Glutamatergic neuron (in vitro differentiated cells): ENCODE results near the gene FBXW8. TPM values are rescaled to one million over a fixed set of nuclear protein-coding genes. Genes with fewer than 3 reads are reported as not detected.

ENCODE experiments used
- DNase-seq: peaks from one replicate; pipeline ENCODE4 v3.0.0; 2022
- H3K27ac Mint-ChIP-seq: one replicate; pipeline ENCODE4 v1.8.0; 2020; ENCODE audit warnings: mild to moderate bottlenecking, mixed read lengths, inconsistent platforms; ENCODE audit not compliant: unreplicated experiment
- H3K27me3 Mint-ChIP-seq: one replicate; pipeline ENCODE4 v1.8.0; 2020; ENCODE audit warnings: mild to moderate bottlenecking, moderate library complexity, mixed read lengths, inconsistent platforms; ENCODE audit not compliant: unreplicated experiment
- H3K36me3 Mint-ChIP-seq: one replicate; pipeline ENCODE4 v1.8.0; 2020; ENCODE audit warnings: mild to moderate bottlenecking, mixed read lengths, inconsistent platforms; ENCODE audit not compliant: unreplicated experiment
- H3K4me1 Mint-ChIP-seq: one replicate; pipeline ENCODE4 v1.8.0; 2020; ENCODE audit warnings: mild to moderate bottlenecking, low read depth, mixed read lengths, inconsistent platforms; ENCODE audit not compliant: unreplicated experiment
- H3K4me3 Mint-ChIP-seq: one replicate; pipeline ENCODE4 v1.8.0; 2020; ENCODE audit warnings: mild to moderate bottlenecking, mixed read lengths, inconsistent platforms; ENCODE audit not compliant: unreplicated experiment
- H3K9me3 Mint-ChIP-seq: one replicate; pipeline ENCODE4 v1.8.0; 2020; ENCODE audit warnings: mild to moderate bottlenecking, moderate library complexity, mixed read lengths, inconsistent platforms; ENCODE audit not compliant: unreplicated experiment
- CTCF ChIP-seq: fragments of 200-600 bp; sonication (generic); IDR thresholded peaks from one replicate; pipeline ENCODE4 v1.5.0; 2021; ENCODE audit not compliant: partially characterized antibody, unreplicated experiment
- total RNA-seq: library from RNA; stranded (reverse); fragmentation: NEBNext Ultra II Directional; extraction: Animal tissue kit (Norgen Biotek cat#: 25700); gene quantifications from one replicate; pipeline ENCODE4 v1.2.1, GENCODE V29; 2021; ENCODE audit not compliant: unreplicated experiment

Gene FBXW8
- total RNA-seq, 1 donor from 2014 or later, result 16.2 TPM

GRCh38 chr12:116892349-116893140 lies 18.2 kb upstream of the FBXW8 start:
- no peak for DNase-seq
- TF ChIP-seq CTCF, result no peak
- Mint-ChIP-seq H3K9me3 (peaks cover 2% of the 10 kb centered on the region), H3K36me3 (no peaks in the 10 kb centered on the region), H3K27me3 (no peaks in the 10 kb centered on the region), H3K4me3 (no peak overlapping the region), H3K4me1 (peaks cover 3% of the 10 kb centered on the region), H3K27ac (no peak overlapping the region)

- Mint-ChIP-seq H3K4me1 (no peaks in the 10 kb centered on the region), H3K36me3 (no peaks in the 10 kb centered on the region), H3K9me3 (peaks cover 2% of the 10 kb centered on the region), H3K27me3 (no peaks in the 10 kb centered on the region), H3K27ac (no peak overlapping the region), H3K4me3 (no peak overlapping the region)
- DNase-seq, result no peak
- no peak for TF ChIP-seq CTCF
These were observed 15.8 kb upstream of the FBXW8 start for GRCh38 chr12:116894913-116895312.

- H3K9me3 Mint-ChIP-seq, result peaks cover 2% of the 10 kb centered on the region
- no peaks in the 10 kb centered on the region for H3K36me3 Mint-ChIP-seq
- no peak overlapping the region for H3K27ac Mint-ChIP-seq
- no peaks in the 10 kb centered on the region for H3K4me1 Mint-ChIP-seq
- no peak for TF ChIP-seq CTCF
- H3K4me3 Mint-ChIP-seq, result no peak overlapping the region
- DNase-seq, result no peak
- no peaks in the 10 kb centered on the region for H3K27me3 Mint-ChIP-seq
These were observed 14.3 kb upstream of the FBXW8 start for GRCh38 chr12:116896411-116896924.

GRCh38 chr12:116897476-116897875 lies 13.3 kb upstream of the FBXW8 start:
- Mint-ChIP-seq H3K27me3 (no peaks in the 10 kb centered on the region), H3K9me3 (peaks cover 2% of the 10 kb centered on the region), H3K36me3 (no peaks in the 10 kb centered on the region), H3K4me1 (no peaks in the 10 kb centered on the region), H3K4me3 (no peak overlapping the region), H3K27ac (no peak overlapping the region)
- TF ChIP-seq CTCF, result no peak
- DNase-seq, result no peak

GRCh38 chr12:116898669-116899068 lies 12.1 kb upstream of the FBXW8 start:
- TF ChIP-seq CTCF, result no peak
- Mint-ChIP-seq H3K4me1 (no peaks in the 10 kb centered on the region), H3K27me3 (no peaks in the 10 kb centered on the region), H3K27ac (no peak overlapping the region), H3K36me3 (no peaks in the 10 kb centered on the region), H3K9me3 (peaks cover 2% of the 10 kb centered on the region), H3K4me3 (no peak overlapping the region)
- no peak for DNase-seq
